Activated naive CD8-positive, alpha-beta T cell (primary cell): ENCODE measurements around the gene N4BP2L2.
A peak's percentile ranks its signal among the peaks of the same experiment; 100 is the strongest.

ENCODE experiments used
- H3K27ac Mint-ChIP-seq: one replicate; pipeline ENCODE4 v1.8.0; 2021; ENCODE audit warnings: mixed read lengths
- H3K27me3 Mint-ChIP-seq: one replicate; pipeline ENCODE4 v1.8.0; 2021; ENCODE audit warnings: mixed read lengths
- H3K36me3 Mint-ChIP-seq: one replicate; pipeline ENCODE4 v1.8.0; 2021; ENCODE audit warnings: mixed read lengths
- H3K4me1 Mint-ChIP-seq: one replicate; pipeline ENCODE4 v1.8.0; 2021; ENCODE audit warnings: low read depth, mixed read lengths
- H3K4me3 Mint-ChIP-seq: one replicate; pipeline ENCODE4 v1.8.0; 2021; ENCODE audit warnings: mild to moderate bottlenecking, mixed read lengths
- H3K9me3 Mint-ChIP-seq: one replicate; pipeline ENCODE4 v1.8.0; 2021; ENCODE audit warnings: low read depth, mixed read lengths

N4BP2L2 gene

GRCh38 chr13:32428581-32429432 is 109.8 kb downstream of the N4BP2L2 start:
- Mint-ChIP-seq H3K27me3 (no peaks in the 10 kb centered on the region), H3K27ac (peak overlapping the region; percentile 98), H3K4me1 (peaks cover 39% of the 10 kb centered on the region), H3K4me3 (peak overlapping the region; percentile 91), H3K9me3 (no peaks in the 10 kb centered on the region), H3K36me3 (peaks cover 8% of the 10 kb centered on the region)

DNA sequence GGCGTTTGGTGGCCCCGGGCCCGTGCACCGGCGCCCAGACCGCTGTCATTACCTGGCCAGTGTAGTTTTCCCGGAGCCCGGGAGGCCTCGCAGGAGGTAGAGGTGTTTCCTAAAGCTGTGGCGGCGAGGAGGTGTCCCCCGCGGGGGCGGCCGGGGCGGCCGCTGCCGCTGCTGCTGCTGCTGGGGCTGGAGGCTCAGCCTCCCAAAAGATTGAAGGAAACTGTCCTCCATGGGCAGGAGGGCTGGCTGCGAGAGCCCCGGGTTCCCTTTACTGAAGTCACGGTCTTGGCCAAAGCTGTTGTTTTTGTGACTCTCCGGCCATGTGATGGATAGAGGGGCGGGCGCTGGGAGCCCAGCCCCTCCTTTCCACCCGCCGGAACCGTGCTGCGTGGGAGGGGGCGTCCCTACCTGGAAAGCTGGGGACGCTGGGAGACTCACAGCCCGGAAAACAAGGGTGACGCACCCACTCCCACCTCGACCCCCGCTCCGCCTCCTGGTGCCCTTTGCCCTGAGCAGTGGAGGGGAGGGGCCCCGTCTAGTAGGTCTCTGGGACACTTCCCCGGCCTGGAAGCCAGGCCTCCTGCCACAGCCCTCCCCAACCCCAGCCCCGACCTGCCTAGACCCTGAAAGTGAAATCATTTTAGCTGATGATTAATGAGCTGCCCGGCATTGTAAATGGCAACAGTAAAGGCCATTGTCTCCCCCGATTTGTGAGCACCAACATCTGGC is 110.6 kb downstream of the N4BP2L2 start, which contains the start of gene N4BP2L1:
TSS of gene N4BP2L1 (minus strand) at position 279 of the 729 bp plus-strand sequence. CDS start at position 231, 48 bp downstream.
- Mint-ChIP-seq H3K4me3 (peak within 1 kb of the TSS; percentile 92), H3K9me3 (no peaks in the 10 kb centered on the region), H3K4me1 (peaks cover 44% of the 10 kb centered on the region), H3K27ac (peak within 1 kb of the TSS; percentile 98), H3K36me3 (peaks cover 8% of the 10 kb centered on the region), H3K27me3 (no peaks in the 10 kb centered on the region)

DNA sequence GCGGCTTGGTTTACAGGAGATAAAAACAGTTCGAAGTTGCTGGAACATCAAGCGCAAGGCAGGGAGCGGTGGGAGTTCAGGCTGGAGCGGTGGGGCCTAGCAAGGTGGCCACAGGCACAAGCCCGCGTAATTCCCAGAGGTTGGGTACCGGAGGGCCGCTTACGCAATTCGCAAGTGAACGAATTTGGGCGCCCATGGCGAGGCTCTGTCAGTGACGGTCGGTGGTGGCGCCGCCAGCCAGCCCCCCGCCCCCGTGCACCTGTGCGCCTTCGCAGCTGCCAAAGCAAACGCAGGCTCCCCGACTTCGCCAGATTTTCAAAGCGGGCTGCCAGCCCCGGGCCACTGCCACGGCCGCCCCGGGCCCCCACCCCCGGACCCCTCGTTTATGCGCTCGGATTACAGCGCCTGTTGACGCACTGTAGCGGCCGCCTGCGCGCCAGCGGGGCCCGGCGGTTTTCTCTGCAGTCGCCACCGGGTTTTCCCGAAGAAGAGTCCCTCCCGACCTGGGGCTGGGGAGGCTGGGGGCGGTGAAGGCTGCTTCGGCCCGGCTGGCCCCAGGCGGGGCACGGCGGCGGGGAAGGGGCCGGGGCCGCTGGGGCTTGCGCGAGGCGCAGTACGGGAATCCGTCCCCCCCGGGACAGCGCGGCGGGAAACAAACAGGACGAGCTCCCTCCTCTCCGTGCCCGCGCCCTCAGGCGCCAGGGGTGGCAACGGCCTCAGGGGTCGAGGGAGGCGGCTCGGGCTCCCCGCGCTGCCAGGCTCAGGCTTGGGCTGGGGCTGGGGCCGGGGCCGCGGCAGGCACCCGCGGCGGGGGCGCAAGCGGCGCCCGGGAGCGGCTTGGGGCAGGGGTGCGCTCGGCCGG is 111.4 kb downstream of the N4BP2L2 start:
- H3K4me1 Mint-ChIP-seq: peaks cover 47% of the 10 kb centered on the region
- H3K9me3 Mint-ChIP-seq: no peaks in the 10 kb centered on the region
- H3K27ac Mint-ChIP-seq: peak overlapping the region; percentile 97
- peaks cover 5% of the 10 kb centered on the region for H3K36me3 Mint-ChIP-seq
- H3K27me3 Mint-ChIP-seq: no peaks in the 10 kb centered on the region
- H3K4me3 Mint-ChIP-seq: peak overlapping the region; percentile 92

DNA sequence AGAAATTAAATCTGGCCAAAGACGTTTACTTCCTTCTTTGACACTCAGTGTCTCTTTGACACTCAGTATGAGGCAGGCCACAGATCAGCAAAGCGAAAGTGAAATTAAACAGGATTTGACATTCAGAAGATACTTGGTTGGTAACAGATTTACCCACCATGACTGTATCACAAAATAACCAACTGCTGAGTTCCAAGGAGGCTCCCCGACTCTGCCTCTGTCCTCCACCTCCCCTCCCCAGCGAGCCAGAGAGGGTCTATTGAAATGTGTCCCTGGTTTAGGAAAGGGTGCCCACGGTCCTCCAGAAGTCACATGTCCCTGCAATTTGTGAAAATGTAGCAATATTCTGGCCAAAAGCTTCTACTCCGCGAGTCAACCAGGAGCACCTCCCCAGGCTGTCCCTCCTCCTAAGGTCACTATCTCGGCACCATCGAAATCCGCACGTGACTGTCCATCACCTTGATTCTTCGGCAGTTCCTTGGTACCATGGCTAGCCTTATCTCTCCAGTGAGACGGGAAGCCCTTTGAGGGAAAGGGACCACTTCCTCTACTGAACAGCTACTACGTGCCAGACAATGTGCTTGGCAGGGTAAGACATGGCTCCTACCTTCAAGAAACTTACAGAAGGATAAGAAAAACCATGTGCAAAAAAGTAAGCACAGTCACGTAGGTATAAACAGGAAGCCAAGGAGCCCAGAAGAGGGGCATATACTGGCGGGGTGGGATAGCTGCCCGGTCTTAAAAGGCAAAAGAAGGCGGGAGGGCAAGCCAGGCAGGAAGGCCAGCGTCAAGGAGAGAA is 112.2 kb downstream of the N4BP2L2 start:
- H3K27me3 Mint-ChIP-seq: no peaks in the 10 kb centered on the region
- H3K36me3 Mint-ChIP-seq: peaks cover 9% of the 10 kb centered on the region
- peak overlapping the region; percentile 97 for H3K27ac Mint-ChIP-seq
- H3K9me3 Mint-ChIP-seq: no peaks in the 10 kb centered on the region
- peak overlapping the region; percentile 92 for H3K4me3 Mint-ChIP-seq
- peaks cover 48% of the 10 kb centered on the region for H3K4me1 Mint-ChIP-seq

DNA sequence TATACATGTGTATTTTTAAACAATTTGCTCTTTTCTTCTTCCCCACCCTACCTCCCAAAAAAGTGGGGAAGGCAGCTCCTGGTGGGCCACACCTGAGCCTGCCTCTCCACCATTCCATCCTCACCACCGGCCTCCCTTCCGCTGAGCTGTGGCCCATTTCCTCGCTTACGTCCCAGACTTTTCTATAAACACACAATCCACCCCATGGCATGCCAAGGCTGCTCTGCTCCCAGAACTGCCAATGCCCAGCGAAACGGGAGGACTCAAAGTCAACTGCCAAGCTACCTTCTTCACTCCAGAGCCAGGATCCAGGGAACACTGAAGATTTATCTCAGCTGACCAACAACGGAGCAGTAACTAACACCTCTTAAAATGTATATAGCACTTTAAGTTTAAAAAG is 113.4 kb downstream of the N4BP2L2 start:
- peak overlapping the region; percentile 92 for H3K4me3 Mint-ChIP-seq
- peaks cover 12% of the 10 kb centered on the region for H3K36me3 Mint-ChIP-seq
- peaks cover 47% of the 10 kb centered on the region for H3K4me1 Mint-ChIP-seq
- H3K27ac Mint-ChIP-seq: peak overlapping the region; percentile 97
- no peaks in the 10 kb centered on the region for H3K27me3 Mint-ChIP-seq
- H3K9me3 Mint-ChIP-seq: no peaks in the 10 kb centered on the region

- Mint-ChIP-seq H3K27me3 (no peaks in the 10 kb centered on the region), H3K9me3 (no peaks in the 10 kb centered on the region), H3K36me3 (peaks cover 21% of the 10 kb centered on the region), H3K4me3 (no peak overlapping the region), H3K4me1 (peaks cover 38% of the 10 kb centered on the region), H3K27ac (peak overlapping the region; percentile 3)
Observed at GRCh38 chr13:32423592-32423991, 115.0 kb downstream of the N4BP2L2 start.

DNA sequence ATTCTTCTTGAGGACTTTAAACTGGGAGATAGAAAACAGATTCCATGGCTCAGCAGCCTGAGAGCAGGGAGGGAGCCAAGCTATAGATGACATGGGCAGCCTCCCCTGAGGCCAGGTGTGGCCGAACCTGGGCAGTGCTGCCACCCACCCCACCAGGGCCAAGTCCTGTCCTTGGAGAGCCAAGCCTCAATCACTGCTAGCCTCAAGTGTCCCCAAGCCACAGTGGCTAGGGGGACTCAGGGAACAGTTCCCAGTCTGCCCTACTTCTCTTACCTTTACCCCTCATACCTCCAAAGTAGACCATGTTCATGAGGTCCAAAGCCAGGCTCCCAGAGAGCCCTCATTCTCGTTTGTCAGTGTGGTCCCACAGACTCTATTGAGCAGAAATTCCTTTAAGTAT is 118.7 kb downstream of the N4BP2L2 start:
- Mint-ChIP-seq H3K9me3 (no peaks in the 10 kb centered on the region), H3K36me3 (peaks cover 18% of the 10 kb centered on the region), H3K27me3 (no peaks in the 10 kb centered on the region), H3K27ac (no peak overlapping the region), H3K4me3 (no peak overlapping the region), H3K4me1 (peaks cover 22% of the 10 kb centered on the region)

DNA sequence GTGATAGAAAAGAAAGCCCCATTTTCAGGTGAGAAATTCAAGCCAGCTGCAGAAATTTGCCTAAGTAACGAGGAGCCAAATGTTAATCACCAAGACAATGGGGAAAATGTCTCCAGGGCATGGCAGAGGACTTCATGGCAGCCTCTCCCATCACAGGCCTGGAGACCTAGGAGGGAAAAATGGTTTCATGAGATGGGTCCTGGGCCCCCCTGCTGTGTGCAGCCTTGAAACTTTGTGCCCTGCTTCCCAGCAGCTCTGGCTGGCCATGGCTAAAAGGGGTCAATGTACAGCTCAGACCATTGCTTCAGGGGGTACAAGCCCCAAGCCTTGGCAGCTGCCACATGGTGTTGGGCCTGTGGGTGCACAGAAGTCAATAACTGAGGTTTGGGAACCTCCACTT is 120.6 kb downstream of the N4BP2L2 start:
- Mint-ChIP-seq H3K9me3 (no peaks in the 10 kb centered on the region), H3K27ac (no peak overlapping the region), H3K36me3 (peaks cover 22% of the 10 kb centered on the region), H3K27me3 (no peaks in the 10 kb centered on the region), H3K4me3 (no peak overlapping the region), H3K4me1 (peaks cover 9% of the 10 kb centered on the region)

DNA sequence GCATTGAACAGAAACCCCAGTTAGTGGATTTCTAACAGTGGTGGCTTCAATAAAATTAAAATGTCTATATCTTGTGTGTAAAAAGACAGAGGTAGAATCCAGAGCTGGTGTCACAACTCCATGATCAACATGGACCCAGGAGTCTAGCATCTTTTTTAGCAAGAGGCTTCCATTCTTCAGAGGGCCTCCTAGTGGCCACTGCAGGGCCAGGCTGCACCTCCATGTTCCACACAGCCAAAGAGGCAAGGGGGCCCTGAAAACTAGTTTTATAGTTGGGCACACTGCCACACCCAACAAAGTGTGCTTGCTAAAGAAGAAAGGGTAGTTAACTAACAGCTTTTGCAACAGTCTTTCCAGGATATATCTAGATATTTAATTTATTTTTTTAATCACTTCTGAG is 123.6 kb downstream of the N4BP2L2 start:
- H3K27me3 Mint-ChIP-seq: no peaks in the 10 kb centered on the region
- H3K9me3 Mint-ChIP-seq: no peaks in the 10 kb centered on the region
- no peak overlapping the region for H3K4me3 Mint-ChIP-seq
- H3K4me1 Mint-ChIP-seq: peaks cover 9% of the 10 kb centered on the region
- H3K27ac Mint-ChIP-seq: no peak overlapping the region
- peaks cover 16% of the 10 kb centered on the region for H3K36me3 Mint-ChIP-seq

GRCh38 chr13:32414580-32414979 is 124.0 kb downstream of the N4BP2L2 start:
- peaks cover 12% of the 10 kb centered on the region for H3K4me1 Mint-ChIP-seq
- peaks cover 16% of the 10 kb centered on the region for H3K36me3 Mint-ChIP-seq
- no peaks in the 10 kb centered on the region for H3K9me3 Mint-ChIP-seq
- no peaks in the 10 kb centered on the region for H3K27me3 Mint-ChIP-seq
- H3K4me3 Mint-ChIP-seq: no peak overlapping the region
- no peak overlapping the region for H3K27ac Mint-ChIP-seq

DNA sequence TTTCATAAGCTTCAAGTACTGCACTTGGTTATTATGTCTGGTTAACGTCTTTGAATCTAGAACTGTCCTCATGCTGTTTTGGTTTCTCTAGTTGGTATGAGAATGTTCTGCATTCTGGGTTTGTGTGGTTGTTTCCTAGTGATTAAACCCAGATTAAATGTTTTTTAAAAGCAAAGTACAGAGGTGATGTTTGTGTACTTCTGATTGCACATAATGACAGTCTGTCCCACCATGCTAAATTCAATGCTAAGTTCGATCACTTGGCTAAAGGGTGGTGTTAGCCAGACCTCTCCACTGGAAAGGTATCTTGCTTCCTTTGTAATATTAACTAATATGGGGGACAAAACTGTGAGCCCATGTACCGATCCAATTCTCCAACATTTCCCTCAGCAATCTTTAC is 125.3 kb downstream of the N4BP2L2 start:
- H3K36me3 Mint-ChIP-seq: peaks cover 12% of the 10 kb centered on the region
- no peaks in the 10 kb centered on the region for H3K27me3 Mint-ChIP-seq
- peaks cover 20% of the 10 kb centered on the region for H3K4me1 Mint-ChIP-seq
- H3K4me3 Mint-ChIP-seq: no peak overlapping the region
- H3K9me3 Mint-ChIP-seq: no peaks in the 10 kb centered on the region
- H3K27ac Mint-ChIP-seq: no peak overlapping the region

DNA sequence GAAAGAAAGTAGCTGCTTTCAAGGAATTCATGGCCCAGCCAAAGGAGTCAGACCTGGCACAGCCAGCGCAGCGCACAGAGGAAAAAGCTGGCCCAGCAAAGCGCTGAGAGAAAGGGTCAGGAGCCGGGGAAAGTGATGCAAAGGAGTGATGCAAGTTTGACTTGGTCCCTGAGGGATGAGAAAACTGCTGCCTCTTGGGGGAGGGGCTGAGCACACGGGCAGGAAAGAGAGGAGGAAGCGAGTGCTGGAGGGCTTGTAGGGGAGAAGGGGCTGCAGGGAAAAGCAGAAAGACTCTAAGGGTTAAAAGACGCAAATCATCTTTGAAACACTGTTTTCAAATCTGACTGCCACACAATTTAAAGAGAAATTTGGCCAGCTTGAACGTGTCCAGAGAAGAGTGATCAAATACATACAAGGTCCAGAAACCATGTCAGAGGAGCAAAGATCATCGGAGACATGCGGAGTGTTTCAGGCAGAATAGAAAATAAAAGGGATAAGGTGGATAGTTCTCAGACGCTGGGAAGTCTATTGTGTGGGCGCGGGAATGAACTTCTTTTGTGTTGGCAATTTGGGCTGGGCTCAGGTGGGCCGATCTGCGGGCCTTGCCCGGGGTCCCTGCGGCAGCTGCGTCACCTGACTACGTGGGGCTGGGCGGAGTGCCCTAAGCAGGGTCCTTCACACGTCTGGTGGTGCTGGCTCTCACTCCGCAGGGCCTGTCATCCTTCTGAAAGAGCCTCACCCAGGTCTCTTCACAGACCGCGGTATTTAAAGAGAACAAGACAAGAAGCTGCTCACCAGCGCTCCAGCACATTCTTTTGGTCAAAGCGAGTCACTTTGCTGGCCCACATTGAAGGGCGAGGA is 128.8 kb downstream of the N4BP2L2 start:
- Mint-ChIP-seq H3K4me3 (no peak overlapping the region), H3K36me3 (peaks cover 21% of the 10 kb centered on the region), H3K9me3 (no peaks in the 10 kb centered on the region), H3K4me1 (peaks cover 16% of the 10 kb centered on the region), H3K27ac (peak overlapping the region; percentile 30), H3K27me3 (no peaks in the 10 kb centered on the region)

DNA sequence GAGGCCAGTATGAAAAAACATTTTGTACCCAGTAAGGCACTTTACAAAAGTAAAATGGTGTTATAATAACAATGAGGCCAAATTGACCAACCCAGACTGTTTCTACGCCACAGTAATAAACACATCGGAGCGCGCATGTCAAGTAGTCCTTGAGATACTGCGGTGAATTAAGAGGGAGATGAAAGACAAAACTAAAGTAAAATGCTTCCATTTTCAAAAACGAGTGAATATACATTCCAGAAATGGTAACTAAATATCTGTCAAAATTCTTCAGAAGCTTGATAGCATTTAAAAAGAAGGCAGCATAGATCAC is 129.6 kb downstream of the N4BP2L2 start:
- Mint-ChIP-seq H3K27me3 (no peaks in the 10 kb centered on the region), H3K4me1 (peaks cover 16% of the 10 kb centered on the region), H3K4me3 (no peak overlapping the region), H3K36me3 (peaks cover 19% of the 10 kb centered on the region), H3K27ac (no peak overlapping the region), H3K9me3 (no peaks in the 10 kb centered on the region)
